ENCODE data around the gene STK32B. TPM values are rescaled to one million over a fixed set of nuclear protein-coding genes. Genes with fewer than 3 reads are reported as not detected.
A peak's percentile ranks its signal among the peaks of the same experiment; 100 is the strongest.
"Not testable (repeated sequence)": the region's sequence is repeated elsewhere in the genome, so short reads cannot be mapped to it uniquely, and the experiment has no call there.

The STK32B gene
- total RNA-seq, 2 donors from 2014 or later = not detected

GRCh38 chr4:5157791-5158770 is 106.8 kb downstream of the STK32B start:
- ATAC-seq = no peak

DNA sequence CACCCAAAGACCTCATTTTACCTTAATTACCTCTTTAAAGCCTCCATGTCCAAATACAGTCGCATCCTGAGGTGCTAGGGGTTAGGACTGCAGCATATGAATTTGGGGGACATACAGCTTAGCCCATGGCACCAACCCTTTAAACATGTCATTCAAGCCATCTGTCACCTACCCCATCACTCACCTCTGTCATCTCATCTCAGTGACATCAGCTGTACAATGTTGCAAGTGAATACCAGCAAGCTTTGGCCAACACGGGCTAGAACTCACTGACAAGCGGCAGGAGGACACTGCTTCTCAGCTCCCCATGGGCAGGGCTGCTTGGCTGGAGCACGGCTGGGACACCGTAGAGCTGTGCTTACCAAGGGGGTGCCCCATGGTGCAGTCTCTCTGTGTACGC is 107.5 kb downstream of the STK32B start:
- peaks cover 5 to 9% of the 10 kb centered on the region in 2 donors for H3K9me3 Mint-ChIP-seq
- no peak overlapping the region for H3K27ac Mint-ChIP-seq

More at GRCh38 chr4:5157791-5158770, 106.8 kb downstream of the STK32B start:
- Mint-ChIP-seq H3K9me3 (peaks cover 5 to 9% of the 10 kb centered on the region in 2 donors), H3K36me3 (no peaks in the 10 kb centered on the region), H3K27ac (no peak overlapping the region)
- no peak for DNase-seq (ENCODE audit: low spot score in 2 of 2)

DNA sequence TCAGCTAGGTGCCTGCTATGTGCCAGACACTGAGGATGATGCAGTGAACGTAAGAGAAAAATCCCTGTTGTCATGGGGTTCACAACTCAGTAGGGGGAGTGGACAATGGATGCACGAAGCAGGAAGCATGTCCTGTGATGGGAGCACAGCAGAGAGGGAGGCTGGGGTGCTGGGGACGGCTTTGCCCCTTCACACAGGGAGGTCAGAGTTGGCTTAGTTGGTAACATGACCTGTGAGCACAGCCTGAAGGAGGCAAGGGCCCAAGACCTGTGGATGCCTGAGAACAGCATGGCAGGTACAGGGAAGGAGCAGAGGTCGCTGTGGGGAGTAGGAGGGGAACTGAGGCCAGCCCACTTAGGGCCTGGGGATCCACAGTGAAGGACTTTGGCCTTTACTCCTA is 109.4 kb downstream of the STK32B start:
- H3K9me3 Mint-ChIP-seq = peaks cover 0 to 1% of the 10 kb centered on the region in 2 donors
- no peak for ATAC-seq
- no peak overlapping the region for H3K27ac Mint-ChIP-seq
- DNase-seq (ENCODE audit: low spot score in 2 of 2) = no peak
- no peaks in the 10 kb centered on the region for H3K36me3 Mint-ChIP-seq

More for the DNA sequence above, 107.5 kb downstream of the STK32B start:
- DNase-seq (ENCODE audit: low spot score in 2 of 2) (no peak), ATAC-seq (no peak)
- H3K36me3 Mint-ChIP-seq = no peaks in the 10 kb centered on the region

DNA sequence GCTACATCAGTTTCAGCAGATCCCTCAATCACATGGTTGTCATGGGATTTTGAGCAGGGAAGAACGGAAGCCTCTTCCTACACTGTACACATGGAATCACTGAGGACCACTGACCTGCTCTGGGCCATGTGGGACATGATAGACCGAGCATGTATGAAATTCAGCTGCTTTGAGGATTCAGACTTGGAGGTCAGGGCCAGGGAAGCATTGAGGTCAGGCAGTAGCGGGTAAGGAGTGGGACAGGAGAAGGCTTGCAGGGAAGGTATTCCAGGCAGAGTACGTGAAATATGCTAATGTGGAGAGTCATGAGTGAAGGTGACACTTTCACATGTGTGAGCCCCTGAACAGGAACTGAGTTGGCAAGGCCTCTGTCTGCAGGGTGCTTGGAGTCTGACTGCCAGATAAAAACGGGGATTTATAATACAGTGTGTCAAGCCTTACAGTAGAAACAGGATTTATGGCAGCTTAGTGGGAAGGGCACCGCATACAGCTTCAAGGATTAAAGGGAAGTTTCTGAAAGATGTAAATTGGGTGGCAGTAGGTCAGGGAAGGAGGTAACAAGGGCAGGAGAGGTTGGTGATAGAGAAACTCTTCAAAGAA is 111.7 kb downstream of the STK32B start:
- no peak for DNase-seq (ENCODE audit: low spot score in 2 of 2)
- ATAC-seq = no peak
- H3K36me3 Mint-ChIP-seq = no peaks in the 10 kb centered on the region
- no peak overlapping the region for H3K27ac Mint-ChIP-seq
- peaks cover 0 to 2% of the 10 kb centered on the region in 2 donors for H3K9me3 Mint-ChIP-seq

- H3K36me3 Mint-ChIP-seq = no peaks in the 10 kb centered on the region
- H3K9me3 Mint-ChIP-seq = peaks cover 0 to 3% of the 10 kb centered on the region in 2 donors
- H3K27ac Mint-ChIP-seq = peak overlapping the region in 1 of 2 donors; percentile 82
- no peak for ATAC-seq
- DNase-seq (ENCODE audit: low spot score in 2 of 2) = no peak
These were observed 113.1 kb downstream of the STK32B start for GRCh38 chr4:5164221-5164912.

GRCh38 chr4:5165420-5166369 is 114.4 kb downstream of the STK32B start:
- DNase-seq (ENCODE audit: low spot score in 2 of 2) (no peak), ATAC-seq (no peak)
- Mint-ChIP-seq H3K36me3 (no peaks in the 10 kb centered on the region), H3K27ac (no peak overlapping the region), H3K9me3 (peaks cover 0 to 3% of the 10 kb centered on the region in 2 donors)

GRCh38 chr4:5166377-5166776 is 115.1 kb downstream of the STK32B start:
- Mint-ChIP-seq H3K36me3 (no peaks in the 10 kb centered on the region), H3K9me3 (peaks cover 0 to 3% of the 10 kb centered on the region in 2 donors), H3K27ac (no peak overlapping the region)
- ATAC-seq (no peak), DNase-seq (ENCODE audit: low spot score in 2 of 2) (no peak)

GRCh38 chr4:5168891-5169290 is 117.6 kb downstream of the STK32B start:
- DNase-seq (ENCODE audit: low spot score in 2 of 2) = no peak
- no peak overlapping the region for H3K27ac Mint-ChIP-seq
- no peaks in the 10 kb centered on the region for H3K36me3 Mint-ChIP-seq
- ATAC-seq = no peak
- peaks cover 0 to 3% of the 10 kb centered on the region in 2 donors for H3K9me3 Mint-ChIP-seq

- DNase-seq (ENCODE audit: low spot score in 2 of 2); H3K9me3 Mint-ChIP-seq; ATAC-seq; H3K27ac Mint-ChIP-seq; H3K36me3 Mint-ChIP-seq: not testable (repeated sequence)
These were observed 124.6 kb downstream of the STK32B start for GRCh38 chr4:5175836-5176235.

GRCh38 chr4:5184606-5185005 is 133.3 kb downstream of the STK32B start:
- H3K36me3 Mint-ChIP-seq = no peaks in the 10 kb centered on the region
- no peaks in the 10 kb centered on the region for H3K9me3 Mint-ChIP-seq
- ATAC-seq = no peak
- DNase-seq (ENCODE audit: low spot score in 2 of 2) = no peak
- no peak overlapping the region for H3K27ac Mint-ChIP-seq

DNA sequence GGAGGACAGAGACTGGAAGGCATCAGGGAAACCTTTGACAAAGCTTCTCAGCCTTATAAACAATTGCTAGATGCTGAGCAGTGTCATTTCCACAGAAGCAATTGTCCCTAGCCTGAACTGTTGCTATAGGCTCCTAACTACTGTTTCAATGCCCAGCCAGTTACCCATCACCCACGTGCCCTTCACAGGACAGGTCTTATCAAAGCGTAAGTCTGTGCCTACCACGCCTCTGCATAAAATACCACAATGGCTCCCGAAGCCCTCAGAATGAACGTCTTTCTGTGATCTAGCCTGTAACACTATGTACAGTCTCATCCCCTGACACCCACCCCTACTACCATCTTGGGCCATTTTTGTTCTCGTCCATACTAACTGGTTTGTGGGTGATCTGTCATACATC is 134.3 kb downstream of the STK32B start:
- no peak for DNase-seq (ENCODE audit: low spot score in 2 of 2)
- ATAC-seq = no peak
- no peaks in the 10 kb centered on the region for H3K36me3 Mint-ChIP-seq
- H3K27ac Mint-ChIP-seq = no peak overlapping the region
- no peaks in the 10 kb centered on the region for H3K9me3 Mint-ChIP-seq

DNA sequence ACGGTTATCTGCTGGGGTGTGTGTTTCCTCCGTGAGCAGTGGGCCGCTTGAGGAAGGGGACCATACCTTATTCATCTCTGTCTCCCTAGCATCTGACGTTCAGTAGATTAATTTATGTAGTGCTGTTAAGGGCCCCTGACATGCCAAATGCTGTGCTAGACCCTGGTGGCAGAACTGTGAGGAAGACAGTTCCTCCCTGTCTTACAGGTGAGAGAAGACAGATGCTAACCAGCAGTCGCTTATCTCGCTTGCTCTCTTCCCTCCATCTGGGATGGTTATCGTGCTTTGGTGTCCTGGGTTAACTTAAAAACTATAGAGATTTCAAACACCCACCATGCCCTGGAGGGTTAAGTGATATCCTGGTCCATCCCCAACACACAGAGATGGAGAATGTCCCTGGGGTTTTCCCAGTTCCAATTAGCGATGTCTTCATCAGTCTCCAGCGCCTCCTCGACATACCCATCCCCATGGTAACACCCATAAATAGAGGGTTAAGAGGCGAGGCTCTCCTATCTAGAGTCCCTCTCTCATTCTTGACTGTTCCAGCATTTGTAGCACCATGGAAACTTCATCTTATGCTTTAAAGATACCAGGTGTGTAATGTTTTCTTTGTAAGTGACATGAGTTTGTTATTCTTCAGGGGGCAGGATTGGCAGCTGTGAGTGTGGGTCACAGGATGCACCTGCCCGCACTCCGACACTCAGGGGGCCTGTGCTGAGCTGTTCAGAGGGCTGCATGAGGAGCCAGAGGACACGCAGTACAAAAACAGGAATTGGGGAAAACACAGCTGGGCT is 135.2 kb downstream of the STK32B start:
- H3K27ac Mint-ChIP-seq = no peak overlapping the region
- no peaks in the 10 kb centered on the region for H3K36me3 Mint-ChIP-seq
- no peaks in the 10 kb centered on the region for H3K9me3 Mint-ChIP-seq
- no peak for DNase-seq (ENCODE audit: low spot score in 2 of 2)
- no peak for ATAC-seq

- Mint-ChIP-seq H3K36me3 (no peaks in the 10 kb centered on the region), H3K27ac (no peak overlapping the region), H3K9me3 (no peaks in the 10 kb centered on the region)
- ATAC-seq = no peak
- DNase-seq (ENCODE audit: low spot score in 2 of 2) = no peak
These were observed 136.8 kb downstream of the STK32B start for GRCh38 chr4:5188130-5188529.

GRCh38 chr4:5191831-5192230 is 140.6 kb downstream of the STK32B start:
- H3K9me3 Mint-ChIP-seq = no peaks in the 10 kb centered on the region
- H3K27ac Mint-ChIP-seq = no peak overlapping the region
- H3K36me3 Mint-ChIP-seq = no peaks in the 10 kb centered on the region
- ATAC-seq (no peak), DNase-seq (ENCODE audit: low spot score in 2 of 2) (no peak)

DNA sequence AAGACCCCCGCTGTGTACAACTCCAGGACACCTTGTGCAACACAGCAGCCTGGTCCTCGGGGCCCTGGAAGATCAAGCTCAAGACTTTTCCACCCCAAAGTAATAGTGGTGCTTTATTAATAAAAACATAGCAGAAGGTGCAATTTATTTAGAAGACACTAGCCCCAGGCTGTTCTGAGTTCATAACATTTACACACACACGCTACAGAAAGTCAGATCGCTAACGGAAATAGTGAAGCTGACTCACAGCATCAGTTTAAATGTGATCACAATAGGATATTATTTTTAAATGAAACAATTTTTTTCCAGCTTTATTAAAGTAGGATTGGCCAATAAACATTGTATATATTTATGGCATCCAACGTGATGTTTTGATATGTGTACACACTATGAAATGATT is 141.0 kb downstream of the STK32B start:
- no peaks in the 10 kb centered on the region for H3K36me3 Mint-ChIP-seq
- ATAC-seq (no peak), DNase-seq (ENCODE audit: low spot score in 2 of 2) (no peak)
- H3K9me3 Mint-ChIP-seq = no peaks in the 10 kb centered on the region
- H3K27ac Mint-ChIP-seq = no peak overlapping the region

All from activated naive CD4-positive, alpha-beta T cell treated with anti-CD3 and anti-CD28 coated beads, Interleukin-2, amount 50 U/mL, for 72 hours (primary cell).